Tibial nerve (tissue), 4 donors: ENCODE measurements around the gene LRRN2. TPM values are rescaled to one million over a fixed set of nuclear protein-coding genes. Genes with fewer than 3 reads are reported as not detected.
A peak's percentile ranks its signal among the peaks of the same experiment; 100 is the strongest.
"Not testable (repeated sequence)": the region's sequence is repeated elsewhere in the genome, so short reads cannot be mapped to it uniquely, and the experiment has no call there.

ENCODE experiments used
- DNase-seq, 2 donors: peaks; one replicate each; pipeline ENCODE4 v3.0.0-alpha.2; 2019; ENCODE audit warnings: low spot score in 2 of 2
- H3K27ac ChIP-seq, 4 donors: fragments of 200-600 bp; sonication (generic) in 3 of 4; one replicate each; pipeline ENCODE4 v1.5.1; 2017 to 2019; ENCODE audit warnings: mild to moderate bottlenecking in 1 of 4
- H3K27me3 ChIP-seq, 2 donors: fragments of 200-600 bp; sonication (generic) in 1 of 2; one replicate each; pipeline versions ENCODE4 v1.5.1 to v1.6.0; 2017 to 2019
- H3K36me3 ChIP-seq, 3 donors: fragments of 200-600 bp; sonication (generic); one replicate each; pipeline ENCODE4 v1.5.1; 2018 to 2019
- H3K4me1 ChIP-seq, 4 donors: fragments of 200-600 bp; sonication (generic) in 3 of 4; one replicate each; pipeline ENCODE4 v1.5.1; 2017 to 2019
- H3K4me3 ChIP-seq, 4 donors: fragments of 200-600 bp; sonication (generic) in 3 of 4; one replicate each; pipeline ENCODE4 v1.5.1; 2017 to 2019; ENCODE audit warnings: mild to moderate bottlenecking in 1 of 4, moderate library complexity in 1 of 4
- H3K9me3 ChIP-seq, 4 donors: fragments of 200-600 bp; sonication (generic) in 3 of 4; one replicate each; pipeline ENCODE4 v1.5.1; 2017 to 2019
- CTCF ChIP-seq, 5 experiments: fragments of 200-600 bp in 3 of 5; fragments of 450-650 bp in 2 of 5; sonication (generic) in 3 of 5; IDR thresholded peaks; one replicate each; pipeline ENCODE4 v1.5.1; 2016 to 2019; ENCODE audit warnings: antibody characterized with exemption in 5 of 5, mild to moderate bottlenecking in 3 of 5, moderate library complexity in 2 of 5
- EP300 ChIP-seq, 2 donors: sonication (generic); formaldehyde crosslinking; IDR thresholded peaks; one replicate each; pipeline ENCODE4 v1.6.1; 2017; ENCODE audit warnings: antibody characterized with exemption in 2 of 2, mild to moderate bottlenecking in 1 of 2
- POLR2A ChIP-seq, 2 donors: fragments of 450-650 bp; IDR thresholded peaks; one replicate each; pipeline ENCODE4 v1.6.1; 2017; ENCODE audit warnings: antibody characterized with exemption in 2 of 2, mild to moderate bottlenecking in 2 of 2, moderate library complexity in 2 of 2
- WGBS, 2 donors: methylation state at CpG; one replicate each; pipeline ENCODE4 v1.1.5; 2018; 5-methylcytosine and 5-hydroxymethylcytosine counted together
- total RNA-seq, 4 donors: library from RNA; depleted of rRNA; stranded (reverse); fragments of >200 nt; gene quantifications; one replicate each; pipeline ENCODE4 v1.1.0, GENCODE V29; 2016

The LRRN2 gene
- total RNA-seq, 4 donors from 2014 or later, result 3.6 to 22.9 (median 14.5) TPM

- no peak for TF ChIP-seq POLR2A (IDR thresholded peaks at IDR 0.05)
- TF ChIP-seq CTCF (IDR thresholded peaks at IDR 0.05), result peak in 3 of 5 experiments; percentile 42 to 64 (median 47)
- no peaks in the 10 kb centered on the region for H3K4me1 ChIP-seq
- no peak overlapping the region for H3K4me3 ChIP-seq
- no peak overlapping the region for H3K27ac ChIP-seq
- peaks cover 0 to 8% of the 10 kb centered on the region in 2 donors for H3K27me3 ChIP-seq
- H3K36me3 ChIP-seq, result no peaks in the 10 kb centered on the region
- WGBS, 2 donors, result 45 to 54% methylated on average over 7 of the region's 7 CpGs
- DNase-seq, result no peak
- H3K9me3 ChIP-seq, result no peaks in the 10 kb centered on the region
Measured at GRCh38 chr1:204692841-204693356, 7.4 kb upstream of the LRRN2 start.

- Histone ChIP-seq H3K27ac (no peak overlapping the region), H3K9me3 (no peaks in the 10 kb centered on the region), H3K4me1 (no peaks in the 10 kb centered on the region), H3K4me3 (no peak overlapping the region), H3K27me3 (peaks cover 0 to 13% of the 10 kb centered on the region in 2 donors), H3K36me3 (no peaks in the 10 kb centered on the region)
- no peak for DNase-seq
- WGBS, 2 donors, result 50 to 75% methylated on average over 1 of the region's 1 CpG
- TF ChIP-seq EP300 (IDR thresholded peaks at IDR 0.05) (no peak), POLR2A (IDR thresholded peaks at IDR 0.05) (no peak), CTCF (IDR thresholded peaks at IDR 0.05) (no peak)
Measured at GRCh38 chr1:204692325-204692840, 6.8 kb upstream of the LRRN2 start.

GRCh38 chr1:204691328-204691730 lies 5.8 kb upstream of the LRRN2 start:
- H3K4me3 ChIP-seq, H3K27ac ChIP-seq, DNase-seq, H3K36me3 ChIP-seq, H3K4me1 ChIP-seq, H3K9me3 ChIP-seq: not testable (repeated sequence)
- H3K27me3 ChIP-seq, result peaks cover 0 to 21% of the 10 kb centered on the region in 2 donors
- 79% methylated on average over 6 of the region's 6 CpGs for WGBS, 2 donors

- Histone ChIP-seq H3K4me1 (peaks cover 0 to 24% (median 2%) of the 10 kb centered on the region in 4 donors), H3K9me3 (no peaks in the 10 kb centered on the region), H3K4me3 (no peak overlapping the region), H3K27ac (no peak overlapping the region), H3K36me3 (no peaks in the 10 kb centered on the region), H3K27me3 (peaks cover 0 to 40% of the 10 kb centered on the region in 2 donors)
- TF ChIP-seq EP300 (IDR thresholded peaks at IDR 0.05) (no peak), POLR2A (IDR thresholded peaks at IDR 0.05) (no peak), CTCF (IDR thresholded peaks at IDR 0.05) (no peak)
- 61 to 89% methylated on average over 2 of the region's 2 CpGs for WGBS, 2 donors
- DNase-seq, result no peak
Measured at GRCh38 chr1:204688776-204689175, 3.2 kb upstream of the LRRN2 start.

- Histone ChIP-seq H3K27ac (no peak overlapping the region), H3K4me1 (peaks cover 0 to 29% (median 2%) of the 10 kb centered on the region in 4 donors), H3K27me3 (peaks cover 0 to 40% of the 10 kb centered on the region in 2 donors), H3K9me3 (no peaks in the 10 kb centered on the region), H3K4me3 (no peak overlapping the region), H3K36me3 (no peaks in the 10 kb centered on the region)
- DNase-seq, result no peak
- TF ChIP-seq CTCF (IDR thresholded peaks at IDR 0.05), result no peak
- no peak for TF ChIP-seq POLR2A (IDR thresholded peaks at IDR 0.05)
- TF ChIP-seq EP300 (IDR thresholded peaks at IDR 0.05), result no peak
- WGBS, 2 donors, result 88 to 90% methylated on average over 2 of the region's 2 CpGs
Measured at GRCh38 chr1:204688007-204688406, 2.5 kb upstream of the LRRN2 start.
